Stimulated activated naive CD4-positive, alpha-beta T cell (primary cell): ENCODE results near the gene PNPT1.
A peak's percentile ranks its signal among the peaks of the same experiment; 100 is the strongest.

ENCODE experiments used
- DNase-seq, 6 experiments: peaks; one replicate each; lab custom pipeline; 2025; lab: John Stamatoyannopoulos, UW

Gene PNPT1

DNA sequence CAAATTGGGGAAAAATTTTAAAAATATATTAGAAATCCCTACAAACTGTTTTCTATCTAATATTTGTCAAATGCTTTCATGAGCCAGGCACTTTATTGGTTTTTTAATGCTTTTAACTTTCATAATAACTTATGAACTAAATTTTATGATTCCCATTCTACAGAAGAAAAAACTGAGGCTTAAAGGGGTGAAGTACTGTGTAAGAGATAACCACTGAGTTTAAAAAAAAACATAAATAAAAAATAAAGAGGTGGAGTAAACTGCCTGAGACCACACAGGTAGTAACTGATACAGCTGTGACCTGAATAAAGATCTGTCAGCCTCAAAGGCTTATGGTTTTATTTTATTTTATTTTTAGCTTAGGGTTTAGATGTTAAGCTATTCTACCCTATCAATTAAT, 24.7 kb downstream of the PNPT1 start:
- no peak for DNase-seq

DNA sequence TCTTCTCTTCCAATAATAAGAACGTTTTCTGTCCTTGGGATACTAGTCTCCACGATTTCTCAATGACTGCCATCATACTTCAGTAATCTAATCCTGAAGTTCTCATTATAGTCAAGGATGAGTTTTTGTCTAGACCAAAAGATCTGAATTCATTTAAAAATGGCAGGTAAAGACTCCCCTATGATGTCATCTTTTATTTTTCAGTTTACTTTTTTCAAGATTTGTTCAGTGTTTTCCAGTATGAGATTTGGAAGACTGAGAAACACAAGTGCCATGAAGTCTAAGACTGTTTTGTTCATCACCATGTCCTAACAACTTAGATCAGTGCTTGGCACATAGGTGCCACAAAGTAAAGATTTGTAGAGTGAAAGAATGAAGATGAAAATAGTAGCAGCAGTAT, 40.4 kb downstream of the PNPT1 start:
- no peak for DNase-seq

- DNase-seq, result no peak
Observed at GRCh38 chr2:55649211-55649610, 44.4 kb downstream of the PNPT1 start.

- DNase-seq, result no peak
Observed at GRCh38 chr2:55636831-55637230, 56.8 kb downstream of the PNPT1 start.

DNA sequence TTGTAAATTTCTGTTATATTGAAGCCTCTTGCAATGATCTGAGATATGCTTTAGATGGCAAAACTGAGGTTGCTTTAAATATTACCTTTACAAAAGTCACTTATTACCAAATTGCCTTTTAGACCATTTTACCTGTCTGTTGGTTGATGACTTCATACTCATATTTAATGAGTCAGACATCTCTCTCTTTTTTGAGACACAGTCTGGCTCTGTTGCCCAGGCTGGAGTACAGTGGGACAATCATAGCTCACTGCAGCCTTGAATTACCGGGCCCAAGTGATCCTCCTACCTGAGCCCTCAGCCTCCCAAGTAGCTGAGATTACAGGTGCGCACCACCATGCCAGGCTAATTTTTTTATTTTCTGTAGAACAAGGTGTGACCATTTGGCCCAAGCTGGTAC, 64.7 kb downstream of the PNPT1 start:
- DNase-seq, result no peak

DNA sequence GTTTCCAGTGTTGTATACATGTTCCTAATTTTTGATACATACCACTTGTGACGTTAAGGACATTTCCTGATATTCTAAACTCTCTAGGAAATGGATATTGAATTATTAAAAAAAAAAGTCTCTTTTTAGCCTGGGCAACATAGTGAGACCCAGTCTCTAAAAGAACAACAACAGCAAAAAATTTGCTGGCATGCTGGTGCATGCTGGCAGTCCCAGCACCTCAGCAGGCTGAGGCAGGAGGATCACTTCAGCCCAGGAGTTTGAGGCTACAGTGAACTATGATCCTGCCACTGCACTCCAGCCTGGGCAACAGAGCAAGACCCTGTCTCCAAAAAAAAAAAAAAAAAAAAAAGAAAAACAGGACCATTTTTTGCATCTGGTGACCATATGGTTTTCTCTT, 65.7 kb downstream of the PNPT1 start:
- no peak for DNase-seq

DNA sequence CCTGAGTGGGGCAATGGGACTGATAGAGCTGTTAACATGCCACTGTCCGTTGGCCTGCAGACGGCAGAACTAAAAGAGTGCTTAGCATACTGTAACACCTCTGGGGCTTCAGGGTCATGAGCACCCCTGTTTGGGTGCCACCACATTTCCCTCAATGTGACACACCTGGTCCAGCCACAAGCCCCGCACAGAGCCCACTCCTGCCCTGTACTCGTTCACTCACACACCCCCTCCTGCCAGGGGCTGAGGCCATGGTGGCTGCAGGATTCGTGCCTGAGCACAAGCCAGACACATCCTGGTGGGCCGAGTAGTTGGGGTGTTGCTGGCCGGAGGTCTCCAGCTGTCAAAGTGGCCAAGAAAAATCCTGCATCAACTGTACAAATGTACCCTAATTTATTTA, 71.8 kb downstream of the PNPT1 start:
- DNase-seq, result no peak

DNA sequence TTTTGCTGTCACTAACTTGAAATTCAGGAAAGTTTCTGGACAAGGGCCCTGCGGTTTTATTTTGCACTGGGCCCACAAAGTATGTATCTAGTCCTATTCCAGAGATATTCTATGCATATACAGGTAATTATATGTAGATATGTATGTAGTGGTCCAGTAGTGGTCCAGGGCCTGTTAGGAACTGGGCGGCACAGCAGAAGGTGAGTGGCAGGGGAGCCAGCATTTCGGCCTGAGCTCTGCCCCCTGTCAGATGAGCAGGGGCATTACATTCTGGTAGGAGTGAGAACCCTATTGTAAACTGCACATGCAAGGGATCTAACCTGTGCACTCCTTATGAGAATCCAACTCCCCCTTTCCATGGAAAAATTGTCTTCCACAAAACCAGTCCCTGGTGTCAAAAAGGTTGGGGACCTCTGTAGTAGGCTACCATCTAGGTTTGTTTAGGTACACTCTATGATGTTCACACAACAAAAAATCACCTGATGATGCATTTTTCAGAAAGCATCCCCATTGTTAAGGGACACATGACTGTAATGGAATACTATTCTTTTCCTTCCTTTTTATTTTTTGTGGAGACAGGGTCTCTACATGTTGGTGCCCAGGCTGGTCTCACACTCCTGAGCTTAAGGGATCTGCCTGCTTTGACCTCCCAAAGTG, 73.4 kb downstream of the PNPT1 start:
- DNase-seq, result peak in 1 of 6 experiments; percentile 9

DNA sequence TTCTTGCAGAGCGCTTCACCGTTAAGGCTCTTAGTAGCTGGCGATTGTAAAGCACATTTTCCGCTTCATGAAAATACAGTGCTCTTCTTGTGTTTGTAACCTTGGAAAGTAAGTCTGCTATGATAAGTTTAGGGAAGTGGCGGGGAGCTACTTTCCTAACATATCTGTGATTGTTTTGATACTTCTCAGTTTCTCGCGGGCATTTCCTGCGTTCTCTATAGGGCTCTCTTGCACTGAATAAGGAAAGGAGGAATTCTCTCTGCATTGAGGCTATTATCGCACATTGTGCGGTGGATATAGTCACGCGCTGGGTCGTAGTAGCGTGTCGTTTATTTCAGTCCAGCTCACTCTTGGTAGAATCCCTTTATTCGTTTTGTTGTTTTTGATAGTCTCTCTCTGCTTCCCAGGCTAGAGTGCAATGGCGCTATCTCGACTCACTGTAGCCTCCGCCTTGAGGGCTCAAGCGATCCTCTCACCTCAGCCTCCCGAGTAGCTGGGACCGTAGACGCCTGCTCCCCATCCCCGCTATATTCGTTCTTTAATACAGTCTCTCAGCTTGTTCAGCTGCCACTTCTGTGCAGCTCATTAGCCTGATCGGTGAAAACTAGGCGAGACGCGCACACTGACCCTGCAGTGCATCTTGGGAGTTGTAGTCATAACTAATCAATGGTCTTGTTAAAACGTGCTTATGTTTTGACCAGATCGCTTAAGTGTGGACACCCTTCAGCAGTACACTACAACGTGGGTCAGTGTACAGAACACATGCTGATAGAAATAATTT, 75.2 kb downstream of the PNPT1 start:
- DNase-seq, result peak; percentile 34 to 62 (median 46)

GRCh38 chr2:55618025-55618274, 75.7 kb downstream of the PNPT1 start:
- peak in 1 of 6 experiments; percentile 38 for DNase-seq

- peak; percentile 96 to 99 (median 98) for DNase-seq
Observed at GRCh38 chr2:55617175-55618024, 76.2 kb downstream of the PNPT1 start, which contains the start of gene PPP4R3B. Gene PPP4R3B (minus strand): TSS chr2:55617622. CDS start chr2:55617285, 337 bp downstream.

DNA sequence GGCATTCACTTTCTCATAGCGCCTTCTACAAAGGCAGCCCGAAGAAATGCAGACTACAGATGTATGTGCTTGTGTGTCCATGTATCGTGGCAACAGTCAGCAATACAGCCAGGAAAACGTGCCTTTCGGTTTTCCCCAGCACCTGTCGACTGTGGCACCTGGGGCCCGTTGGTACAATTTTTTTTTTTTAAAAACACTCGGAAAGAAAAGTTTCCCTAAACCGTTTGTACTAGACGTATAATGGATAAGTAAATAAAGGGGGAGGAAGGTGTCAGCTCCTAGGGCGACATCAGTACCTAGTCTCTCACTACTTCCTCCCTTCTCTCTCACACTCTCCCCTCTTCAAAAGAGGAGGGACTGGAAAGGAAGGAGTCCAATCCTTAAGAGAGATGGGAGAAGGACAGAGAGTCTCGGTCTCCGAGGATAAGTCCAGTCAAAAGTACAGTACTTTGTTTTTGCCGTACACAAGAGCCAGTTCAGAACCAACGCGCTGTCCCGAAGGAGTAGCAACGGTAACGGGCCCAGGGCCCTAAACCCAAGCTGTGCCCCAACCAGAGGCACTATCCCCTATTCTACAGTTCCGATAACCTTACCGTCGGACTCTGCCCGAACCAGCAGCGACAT, 77.0 kb downstream of the PNPT1 start:
- DNase-seq, result peak in 5 of 6 experiments; percentile 41 to 71 (median 51)

GRCh38 chr2:55611997-55612396, 81.6 kb downstream of the PNPT1 start:
- DNase-seq, result no peak

GRCh38 chr2:55610954-55611743, 82.5 kb downstream of the PNPT1 start:
- DNase-seq, result no peak

DNA sequence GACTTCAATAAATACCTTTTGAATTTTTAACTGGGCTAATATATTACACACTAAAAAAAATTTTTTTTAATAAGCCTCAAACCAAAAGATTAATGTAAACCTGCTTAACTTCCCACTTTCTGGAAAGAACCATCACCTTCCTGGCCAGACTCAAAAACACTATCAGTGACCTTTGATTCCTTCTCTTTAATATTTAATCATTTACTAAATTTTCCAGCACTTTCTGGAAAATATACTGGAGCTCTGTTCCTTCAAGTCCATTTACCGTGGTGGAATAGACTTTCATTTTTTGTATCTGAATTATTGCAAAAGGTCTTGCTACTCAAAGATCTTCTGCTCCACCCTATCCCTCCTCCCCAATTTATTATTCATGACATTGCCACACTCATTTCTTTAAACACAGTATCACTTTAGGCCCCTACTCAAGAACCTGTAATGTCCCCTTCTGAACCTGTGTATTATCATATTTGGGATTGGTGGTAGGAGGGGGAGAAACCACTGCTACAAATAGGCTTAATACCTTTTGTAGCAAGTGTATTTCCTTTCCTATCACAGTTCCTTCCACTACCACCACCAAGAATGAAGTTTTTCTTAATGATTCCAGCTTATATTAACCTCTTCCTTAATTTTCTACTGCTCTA, 83.6 kb downstream of the PNPT1 start:
- no peak for DNase-seq

GRCh38 chr2:55609193-55609794, 84.3 kb downstream of the PNPT1 start:
- no peak for DNase-seq

DNA sequence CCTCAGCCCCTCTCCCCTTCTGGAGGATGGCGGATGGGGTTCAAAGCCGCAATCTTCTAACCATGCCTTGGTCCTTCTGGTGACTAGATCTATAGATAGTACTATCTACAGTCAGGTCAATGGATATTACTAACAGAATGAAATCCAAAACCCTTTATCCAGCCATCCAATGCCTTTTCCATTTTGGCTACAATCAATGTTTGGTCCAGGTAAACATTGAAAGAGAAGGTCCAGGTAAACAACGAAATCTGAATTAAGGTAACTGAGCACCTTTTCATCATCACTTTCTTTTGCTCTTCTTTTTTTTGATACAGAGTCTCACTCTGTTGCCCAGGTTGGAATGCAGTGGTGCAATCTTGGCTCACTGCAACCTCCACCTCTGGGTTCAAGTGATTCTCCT, 85.9 kb downstream of the PNPT1 start:
- DNase-seq, result no peak

DNA sequence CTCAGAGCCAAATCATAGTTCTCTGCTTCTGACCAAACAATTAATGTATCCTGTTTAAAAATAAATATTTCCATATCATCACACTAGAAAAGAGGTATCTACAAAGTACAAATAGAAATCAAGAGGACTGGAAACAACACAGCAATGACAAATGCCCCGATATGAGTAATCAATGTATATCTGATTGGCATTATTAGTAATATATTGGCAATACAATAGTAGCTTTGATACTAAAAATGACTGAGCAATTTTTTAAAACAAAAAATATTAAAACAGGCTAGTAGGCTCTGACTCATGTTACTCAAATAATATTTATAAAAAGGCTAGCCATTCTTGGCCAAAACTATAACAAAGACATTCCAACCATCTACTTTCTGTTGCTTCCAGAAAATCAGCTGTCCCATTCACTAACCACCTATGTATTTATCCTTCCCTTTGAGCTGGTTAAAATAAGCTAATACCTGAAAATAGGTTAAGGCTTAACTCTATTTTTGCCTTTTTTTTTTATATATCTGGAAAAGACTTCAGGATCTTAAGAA, 89.5 kb downstream of the PNPT1 start:
- no peak for DNase-seq

DNA sequence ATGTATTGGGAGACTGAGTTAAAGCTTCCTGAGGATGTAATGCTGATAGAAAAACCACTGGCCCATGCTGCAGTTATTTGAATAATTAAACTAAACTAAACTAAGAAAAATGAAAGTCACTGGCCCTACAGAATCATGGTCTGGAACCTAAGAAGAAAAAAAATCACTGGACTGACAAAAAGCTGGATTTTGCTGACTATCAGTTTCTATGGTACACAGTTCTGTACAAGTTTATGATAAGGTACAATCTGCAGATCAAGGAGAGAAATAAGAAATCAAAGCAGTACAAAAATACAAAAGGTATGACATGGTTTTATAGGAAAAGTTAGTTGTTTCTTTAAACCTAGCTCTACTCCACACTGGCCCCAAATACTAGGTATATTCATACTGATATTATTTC, 91.8 kb downstream of the PNPT1 start:
- DNase-seq, result no peak

- no peak for DNase-seq
Observed at GRCh38 chr2:55598056-55598795, 95.4 kb downstream of the PNPT1 start.
